ENCODE results near the gene HBA2.
"Not testable (repeated sequence)": the region's sequence is repeated elsewhere in the genome, so short reads cannot be mapped to it uniquely, and the experiment has no call there.

The HBA2 gene

DNA sequence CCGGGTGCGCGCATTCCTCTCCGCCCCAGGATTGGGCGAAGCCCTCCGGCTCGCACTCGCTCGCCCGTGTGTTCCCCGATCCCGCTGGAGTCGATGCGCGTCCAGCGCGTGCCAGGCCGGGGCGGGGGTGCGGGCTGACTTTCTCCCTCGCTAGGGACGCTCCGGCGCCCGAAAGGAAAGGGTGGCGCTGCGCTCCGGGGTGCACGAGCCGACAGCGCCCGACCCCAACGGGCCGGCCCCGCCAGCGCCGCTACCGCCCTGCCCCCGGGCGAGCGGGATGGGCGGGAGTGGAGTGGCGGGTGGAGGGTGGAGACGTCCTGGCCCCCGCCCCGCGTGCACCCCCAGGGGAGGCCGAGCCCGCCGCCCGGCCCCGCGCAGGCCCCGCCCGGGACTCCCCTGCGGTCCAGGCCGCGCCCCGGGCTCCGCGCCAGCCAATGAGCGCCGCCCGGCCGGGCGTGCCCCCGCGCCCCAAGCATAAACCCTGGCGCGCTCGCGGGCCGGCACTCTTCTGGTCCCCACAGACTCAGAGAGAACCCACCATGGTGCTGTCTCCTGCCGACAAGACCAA lies at the start of gene HBA2:
TSS of gene HBA2 (plus strand) at position 503 of the 568 bp plus-strand sequence. CDS start at position 540, 37 bp downstream.
- DNase-seq (ENCODE audit: low read depth) = not testable (repeated sequence)

DNA sequence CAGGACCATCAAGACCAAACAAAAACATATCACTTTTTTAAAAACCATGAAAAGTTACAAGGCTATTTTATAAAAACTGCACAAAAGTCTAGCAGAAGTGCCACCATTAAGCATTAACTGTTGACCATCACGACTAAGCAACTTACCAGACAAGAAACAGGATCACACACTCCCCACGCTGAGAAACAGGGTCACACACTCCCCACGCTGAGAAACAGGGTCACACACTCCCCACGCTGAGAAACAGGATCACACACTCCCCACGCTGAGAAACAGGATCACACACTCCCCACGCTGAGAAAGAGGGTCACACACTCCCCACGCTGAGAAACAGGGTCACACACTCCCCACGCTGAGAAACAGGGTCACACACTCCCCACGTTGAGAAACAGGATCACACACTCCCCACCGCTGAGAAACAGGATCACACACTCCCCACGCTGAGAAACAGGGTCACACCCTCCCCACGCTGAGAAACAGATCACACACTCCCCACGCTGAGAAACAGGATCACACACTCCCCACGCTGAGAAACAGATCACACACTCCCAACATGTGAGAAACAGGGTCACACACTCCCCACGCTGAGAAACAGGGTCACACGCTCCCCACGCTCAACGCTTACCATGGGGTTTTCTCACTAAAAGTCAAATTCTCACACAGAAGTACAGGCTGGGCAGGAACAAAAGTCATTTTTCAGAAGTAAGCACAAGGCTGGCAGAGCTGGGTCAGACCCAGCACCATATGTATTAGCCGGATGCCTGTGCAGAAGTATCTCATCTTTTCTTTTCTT lies 48.9 kb upstream of the HBA2 start:
- DNase-seq (ENCODE audit: low read depth) = not testable (repeated sequence)

GRCh38 chr16:125011-125410 lies 47.7 kb upstream of the HBA2 start:
- DNase-seq (ENCODE audit: low read depth) = no peak

DNA sequence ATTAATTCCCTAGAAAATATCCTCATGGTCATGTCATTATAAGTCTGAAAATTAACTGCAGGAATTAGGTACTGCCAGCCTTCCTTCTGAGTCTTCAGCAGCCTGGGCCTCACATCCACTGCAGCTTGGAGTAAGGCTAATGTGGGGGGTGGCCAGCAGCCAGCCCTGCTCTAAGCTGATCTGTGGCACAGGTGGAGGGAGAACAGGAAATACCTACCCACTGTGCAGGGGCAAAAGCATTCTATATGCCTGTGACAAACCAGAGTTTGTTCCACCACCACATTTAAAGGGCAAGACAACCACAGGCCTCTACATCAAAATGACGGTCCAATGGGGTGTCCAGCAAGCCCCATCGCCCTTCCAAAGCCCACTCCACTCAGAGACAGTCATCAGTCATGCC lies 43.6 kb upstream of the HBA2 start:
- DNase-seq (ENCODE audit: low read depth) = no peak

- DNase-seq (ENCODE audit: low read depth) = no peak
Measured at GRCh38 chr16:130533-131173, 42.0 kb upstream of the HBA2 start.

DNA sequence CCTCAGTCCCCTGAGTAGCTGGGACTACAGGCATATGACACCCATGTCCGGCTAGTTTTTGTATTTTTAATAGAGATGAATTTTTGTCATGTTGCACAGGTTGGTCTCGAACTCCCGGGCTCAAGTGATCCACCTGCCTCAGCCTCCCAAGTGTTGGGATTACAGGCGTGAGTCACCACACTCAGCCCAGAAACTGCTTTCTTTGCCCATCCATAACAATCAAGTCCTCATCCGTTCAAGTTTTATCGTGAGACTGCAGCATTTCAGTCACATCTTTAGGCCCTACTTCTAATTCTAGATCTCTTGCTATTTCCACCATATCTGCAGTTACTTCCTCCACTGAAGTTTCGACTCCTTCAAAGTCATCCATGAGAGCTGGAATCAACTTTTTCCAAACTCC lies 40.6 kb upstream of the HBA2 start:
- DNase-seq (ENCODE audit: low read depth) = no peak

DNA sequence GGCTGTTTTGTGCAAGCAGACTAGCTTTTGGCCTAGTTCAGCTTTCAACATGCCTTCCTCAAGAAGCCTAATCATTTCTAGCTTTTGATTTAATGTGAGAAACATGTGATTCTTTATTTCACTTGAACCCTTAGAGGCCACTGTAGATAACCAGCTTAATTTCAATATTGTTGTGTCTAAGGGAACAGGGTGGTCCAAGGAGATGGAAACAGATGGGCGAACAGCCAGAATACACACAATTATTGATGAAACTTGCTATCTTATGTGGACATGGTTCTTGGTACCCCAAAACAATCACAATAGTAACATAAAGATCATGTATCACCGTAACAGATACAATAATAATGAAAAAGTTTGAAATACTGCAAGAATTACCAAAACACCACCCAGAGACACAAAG lies 39.0 kb upstream of the HBA2 start:
- DNase-seq (ENCODE audit: low read depth) = no peak

GRCh38 chr16:138049-138417 lies 34.6 kb upstream of the HBA2 start:
- DNase-seq (ENCODE audit: low read depth) = no peak

DNA sequence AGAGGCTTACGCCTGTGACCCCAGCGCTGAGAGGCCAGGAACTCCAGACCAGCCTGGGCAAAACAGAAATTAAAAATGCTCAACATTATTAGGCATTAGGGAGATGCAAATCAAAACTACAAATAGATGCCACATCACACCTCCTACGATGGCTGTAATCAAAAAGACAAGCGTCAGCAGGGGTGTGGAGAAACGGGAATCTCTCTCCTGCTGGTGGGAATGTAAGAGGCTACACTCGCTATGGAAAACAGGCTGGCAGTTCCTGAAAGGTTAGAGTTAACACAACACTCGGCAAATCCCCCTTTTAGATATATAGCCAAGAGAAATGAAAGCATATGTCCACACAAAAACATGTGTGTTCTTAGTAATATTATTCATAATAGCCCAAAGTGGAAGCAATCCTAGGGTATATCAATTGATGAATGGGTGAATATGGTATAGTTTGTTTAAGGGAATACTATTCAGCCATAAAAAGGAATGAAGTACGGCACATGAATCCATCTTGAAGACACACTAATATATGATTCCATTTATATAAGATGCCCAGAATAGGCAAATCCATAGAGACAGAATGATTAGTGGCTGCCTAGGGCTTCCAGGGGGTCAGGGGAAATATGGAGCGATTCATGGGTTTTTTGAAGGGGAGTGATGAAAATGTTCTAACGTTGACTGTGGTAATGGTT lies 32.4 kb upstream of the HBA2 start:
- no peak for DNase-seq (ENCODE audit: low read depth)

DNA sequence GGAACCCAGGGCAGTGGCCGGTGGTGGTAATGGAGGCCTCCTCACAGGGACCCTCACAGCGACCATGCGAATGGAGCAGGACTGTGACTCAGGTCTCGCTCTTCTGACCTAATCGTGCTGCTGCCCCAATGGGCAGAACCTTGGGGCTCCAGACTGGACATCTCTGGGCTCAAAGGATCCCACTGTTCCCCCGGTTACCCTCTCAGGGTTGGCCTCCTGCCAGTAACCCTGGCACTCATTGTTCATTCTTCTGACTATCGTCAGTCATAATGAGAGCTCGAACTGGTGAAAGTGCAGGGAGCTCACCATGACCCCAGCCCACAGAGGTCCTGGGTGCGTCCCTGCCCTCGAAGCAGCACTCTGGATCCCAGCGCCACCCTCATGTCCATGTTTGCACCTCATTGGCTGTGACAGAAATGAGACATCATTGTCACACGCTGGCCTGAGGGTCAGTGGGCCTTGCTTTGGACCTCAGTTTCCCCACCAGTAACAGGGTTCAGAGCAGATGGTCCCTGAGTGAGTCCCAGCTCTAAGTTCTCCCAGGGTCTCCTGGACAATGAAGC lies 30.2 kb upstream of the HBA2 start:
- no peak for DNase-seq (ENCODE audit: low read depth)

GRCh38 chr16:143047-143446 lies 29.6 kb upstream of the HBA2 start:
- no peak for DNase-seq (ENCODE audit: low read depth)

- no peak for DNase-seq (ENCODE audit: low read depth)
Measured at GRCh38 chr16:143456-143855, 29.2 kb upstream of the HBA2 start.

- DNase-seq (ENCODE audit: low read depth) = no peak
Measured at GRCh38 chr16:144797-145252, 27.9 kb upstream of the HBA2 start.

DNA sequence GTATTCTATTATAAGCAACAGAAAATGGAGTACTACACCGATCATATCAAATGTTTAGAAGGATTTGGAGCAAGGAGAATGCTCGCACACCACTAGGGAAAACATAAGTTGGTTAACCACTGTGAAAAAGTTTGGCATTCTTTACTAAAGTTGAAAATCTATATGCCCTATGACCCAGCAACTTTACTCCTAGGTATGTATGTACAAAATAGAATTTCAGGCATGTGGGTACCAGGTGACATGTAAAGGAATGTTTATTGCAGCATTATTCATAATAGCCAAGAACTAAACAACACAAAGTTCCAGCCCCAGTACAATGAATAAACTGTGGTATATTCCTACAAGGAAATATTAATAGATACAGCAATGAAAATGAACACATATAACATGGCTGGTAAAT lies 26.0 kb upstream of the HBA2 start:
- DNase-seq (ENCODE audit: low read depth) = no peak

- no peak for DNase-seq (ENCODE audit: low read depth)
Measured at GRCh38 chr16:149024-149660, 23.5 kb upstream of the HBA2 start.

GRCh38 chr16:152141-153128 lies 20.2 kb upstream of the HBA2 start, which contains the start of gene HBZ:
HBZ (plus strand) TSS chr16:152644; CDS start chr16:152910, 266 bp downstream.
- no peak for DNase-seq (ENCODE audit: low read depth)

GRCh38 chr16:153129-153521 lies 19.6 kb upstream of the HBA2 start:
- DNase-seq (ENCODE audit: low read depth) = not testable (repeated sequence)

GRCh38 chr16:153550-154216 lies 19.0 kb upstream of the HBA2 start:
- not testable (repeated sequence) for DNase-seq (ENCODE audit: low read depth)

- DNase-seq (ENCODE audit: low read depth) = no peak
Measured at GRCh38 chr16:154217-155030, 18.3 kb upstream of the HBA2 start.
